SKM-1 (cell line): ENCODE measurements around the gene CAMTA1.

Source experiments
- DNase-seq: peaks from one replicate; lab custom pipeline; 2025; ENCODE audit not compliant: unreplicated experiment; lab: John Stamatoyannopoulos, UW

CAMTA1 gene

DNA sequence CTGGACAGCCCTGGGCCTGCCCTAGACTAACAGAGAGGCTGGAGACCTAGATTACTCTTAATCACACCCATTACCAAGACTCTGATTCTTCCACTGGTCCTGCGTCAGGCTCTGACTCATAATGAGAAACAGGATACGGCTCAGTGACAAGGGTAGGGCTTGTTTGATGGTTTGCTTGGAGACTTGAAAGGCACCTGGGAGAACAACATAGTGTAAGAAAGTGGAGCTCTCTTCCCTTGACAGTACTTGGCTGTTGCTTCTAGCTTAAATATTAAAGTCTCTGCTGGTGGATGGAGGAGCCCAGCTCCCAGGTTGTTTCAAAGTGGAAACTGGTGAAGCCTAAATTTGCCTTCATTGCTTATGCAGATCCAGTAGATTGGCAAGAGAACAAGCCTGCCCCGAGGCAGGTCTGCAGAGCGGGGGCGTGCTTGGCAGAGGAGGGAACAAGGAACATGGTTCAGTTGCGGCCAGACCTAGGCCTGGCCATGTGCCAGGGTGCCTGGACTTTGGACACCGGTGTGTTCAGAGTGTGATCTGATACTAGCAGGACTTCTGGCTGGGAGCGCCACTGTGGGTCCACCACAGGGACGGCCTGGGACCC, 480.6 kb downstream of the CAMTA1 start:
- no peak for DNase-seq

GRCh38 chr1:7266561-7266960, 481.3 kb downstream of the CAMTA1 start:
- DNase-seq = no peak

- DNase-seq = no peak
Measured at GRCh38 chr1:7267493-7267892, 482.2 kb downstream of the CAMTA1 start.

DNA sequence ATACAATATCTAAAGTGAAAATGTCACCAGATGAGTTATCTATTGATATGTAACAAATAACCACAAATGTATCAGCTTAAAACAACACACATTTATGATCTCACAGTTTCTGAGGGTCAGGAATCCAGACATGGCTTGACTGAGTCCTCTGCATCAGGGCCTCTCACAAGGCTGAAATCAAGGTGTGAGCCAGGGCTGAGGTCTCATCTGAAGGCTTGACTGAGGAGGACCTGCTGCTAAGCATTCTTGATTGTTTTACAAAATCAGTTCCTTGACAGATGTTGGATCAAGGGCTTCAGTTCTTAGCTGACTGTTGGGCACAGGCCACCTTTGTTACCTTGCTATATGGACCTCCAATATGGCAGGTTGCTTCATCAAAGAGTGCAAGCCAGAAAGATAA, 483.7 kb downstream of the CAMTA1 start:
- no peak for DNase-seq

DNA sequence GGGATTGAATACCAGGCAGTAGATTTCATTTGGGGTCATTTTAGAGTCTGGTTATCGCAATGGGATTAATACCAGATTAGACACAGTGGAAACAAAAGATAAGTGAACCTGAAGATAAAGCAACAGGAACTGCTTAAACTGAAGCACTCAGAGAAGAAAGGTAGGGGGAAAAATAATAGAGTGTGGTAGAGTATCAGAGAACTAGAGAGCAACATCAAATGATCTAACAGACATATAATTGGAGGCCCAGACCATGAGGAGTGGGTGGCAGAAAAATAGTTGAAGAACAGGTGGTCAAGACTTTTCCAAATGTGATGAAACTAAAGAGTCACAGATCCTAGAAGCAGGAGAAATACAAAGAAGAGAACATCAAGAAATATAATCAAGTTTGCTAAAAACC, 484.3 kb downstream of the CAMTA1 start:
- DNase-seq = no peak

GRCh38 chr1:7274256-7274655, 489.0 kb downstream of the CAMTA1 start:
- DNase-seq = no peak

- DNase-seq = no peak
Measured at GRCh38 chr1:7278045-7278444, 492.8 kb downstream of the CAMTA1 start.

GRCh38 chr1:7278827-7279765, 493.8 kb downstream of the CAMTA1 start:
- DNase-seq = no peak

- DNase-seq = no peak
Measured at GRCh38 chr1:7279769-7280168, 494.5 kb downstream of the CAMTA1 start.

GRCh38 chr1:7280347-7280960, 495.2 kb downstream of the CAMTA1 start:
- DNase-seq = no peak

DNA sequence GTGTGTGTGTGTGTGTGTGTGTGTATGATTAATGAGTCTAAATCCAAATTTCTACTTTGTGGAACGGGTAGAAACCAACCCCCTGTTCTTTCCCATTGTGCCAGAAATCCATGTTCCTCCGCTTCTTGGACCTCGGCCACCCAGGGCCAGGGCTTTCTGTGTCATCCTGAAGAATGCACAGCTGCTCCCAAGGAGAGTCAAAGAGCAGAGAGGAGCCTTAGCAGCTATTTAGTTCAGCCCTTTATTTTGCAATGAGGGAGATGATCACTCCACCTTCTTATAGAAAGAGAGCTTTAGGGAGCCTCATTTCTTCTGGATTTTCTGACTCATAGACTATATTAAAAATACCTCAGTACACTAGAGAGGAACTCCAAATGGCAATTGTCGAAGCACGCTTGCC, 496.6 kb downstream of the CAMTA1 start:
- DNase-seq = no peak

DNA sequence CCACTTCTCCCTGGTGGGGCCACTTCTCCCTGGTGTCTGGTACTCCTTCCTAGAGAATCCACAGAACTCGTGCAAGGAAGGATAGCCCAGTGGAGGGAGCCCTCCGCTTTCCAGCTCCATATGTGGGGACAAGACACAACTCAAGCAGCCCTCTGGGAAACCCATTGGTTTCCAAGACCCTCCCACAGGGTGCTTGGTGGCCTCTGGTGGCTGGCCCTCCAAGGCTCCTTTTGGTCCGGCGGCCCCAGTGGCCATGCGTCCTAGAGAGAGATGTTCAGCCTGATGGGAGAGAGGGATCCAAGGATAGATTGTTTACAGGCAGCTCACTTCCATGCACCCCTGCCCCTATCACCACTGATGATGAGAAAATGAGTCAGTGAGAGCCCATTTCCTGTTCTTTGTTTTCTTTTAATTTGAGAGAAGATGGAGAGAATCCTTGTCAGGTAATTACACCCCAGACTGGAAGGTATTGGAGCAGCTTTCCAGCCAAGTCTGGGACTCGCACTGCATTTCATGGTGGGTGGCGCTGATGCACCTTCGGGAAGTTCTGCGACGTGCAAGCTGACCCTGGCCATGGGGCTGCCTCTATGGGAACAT, 499.7 kb downstream of the CAMTA1 start:
- no peak for DNase-seq

GRCh38 chr1:7285856-7286454, 500.7 kb downstream of the CAMTA1 start:
- no peak for DNase-seq

- DNase-seq = no peak
Measured at GRCh38 chr1:7287013-7287412, 501.8 kb downstream of the CAMTA1 start.

GRCh38 chr1:7288992-7289391, 503.7 kb downstream of the CAMTA1 start:
- DNase-seq = no peak

- no peak for DNase-seq
Measured at GRCh38 chr1:7289694-7290093, 504.4 kb downstream of the CAMTA1 start.

GRCh38 chr1:7290971-7291970, 506.0 kb downstream of the CAMTA1 start:
- DNase-seq = no peak

DNA sequence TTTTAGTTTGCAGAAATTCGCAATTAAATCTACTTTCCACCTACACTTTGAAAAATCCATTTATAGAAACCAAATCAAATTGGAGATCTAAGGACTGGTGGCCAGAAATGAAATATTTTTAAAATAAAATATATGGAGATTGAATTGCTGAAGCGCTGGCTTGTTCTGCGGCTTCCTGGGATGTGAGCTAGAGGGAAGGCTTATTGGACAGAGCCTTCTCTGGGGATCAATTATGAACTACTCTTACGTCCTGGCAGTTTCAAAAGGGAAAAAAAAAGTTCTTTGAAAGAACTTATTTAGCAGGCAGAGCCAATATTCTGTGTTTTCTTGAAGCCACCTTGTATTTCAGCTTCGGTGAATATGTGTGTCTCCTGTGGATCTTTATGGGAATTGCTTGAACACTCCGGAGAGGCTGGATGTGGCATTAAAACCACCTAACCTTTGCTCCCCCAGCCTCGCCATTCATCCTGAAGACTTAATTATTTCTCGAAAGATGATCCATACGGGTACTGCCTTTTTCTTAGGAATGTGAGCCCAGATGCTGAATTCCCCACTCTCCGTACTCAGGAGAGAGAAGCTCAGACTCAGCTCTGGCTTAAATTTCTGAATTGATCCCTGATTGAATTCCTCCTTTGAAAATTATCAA, 506.9 kb downstream of the CAMTA1 start:
- DNase-seq = no peak

DNA sequence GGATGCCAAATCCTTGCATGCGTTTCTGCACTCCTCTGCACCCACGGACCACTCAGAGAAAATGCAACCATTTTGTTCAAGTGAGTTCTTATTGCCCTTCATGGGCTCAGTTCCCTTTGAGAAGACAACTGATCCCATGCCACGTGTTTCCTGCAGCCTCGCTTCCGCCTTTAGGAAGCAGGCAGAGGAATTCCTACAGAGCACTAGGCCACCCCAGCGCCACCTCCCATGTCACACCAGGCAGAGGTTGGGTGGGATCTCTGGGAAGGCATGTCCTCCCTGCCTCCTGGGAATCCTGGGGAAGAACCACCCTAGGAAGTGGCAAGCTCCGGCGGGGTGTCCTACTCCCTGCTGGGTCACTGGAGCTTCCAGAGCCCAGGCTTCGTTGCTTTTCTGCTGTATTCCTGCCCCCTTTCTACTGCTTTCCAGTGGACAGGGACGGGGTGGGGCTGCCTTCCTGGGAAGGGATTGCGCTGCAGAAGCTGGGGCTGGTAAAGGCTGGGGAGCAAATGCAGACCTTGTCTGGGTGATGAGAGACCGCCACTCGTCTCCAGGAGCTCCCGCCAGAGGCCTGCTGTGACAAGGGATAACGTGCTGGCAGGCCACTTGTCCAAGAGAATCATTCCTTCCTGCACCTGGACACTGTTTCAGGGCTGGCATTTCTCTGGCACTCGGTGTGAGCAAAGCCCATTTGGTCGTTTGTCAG, 507.6 kb downstream of the CAMTA1 start:
- DNase-seq = no peak
